ENCODE results near the gene RBM17. TPM values are rescaled to one million over a fixed set of nuclear protein-coding genes. Genes with fewer than 3 reads are reported as not detected.

The RBM17 gene
- total and polyA plus RNA-seq, 2 of the 4 experiments (the other 2 are of a cell fraction), result 24.6 to 56.7 TPM

DNA sequence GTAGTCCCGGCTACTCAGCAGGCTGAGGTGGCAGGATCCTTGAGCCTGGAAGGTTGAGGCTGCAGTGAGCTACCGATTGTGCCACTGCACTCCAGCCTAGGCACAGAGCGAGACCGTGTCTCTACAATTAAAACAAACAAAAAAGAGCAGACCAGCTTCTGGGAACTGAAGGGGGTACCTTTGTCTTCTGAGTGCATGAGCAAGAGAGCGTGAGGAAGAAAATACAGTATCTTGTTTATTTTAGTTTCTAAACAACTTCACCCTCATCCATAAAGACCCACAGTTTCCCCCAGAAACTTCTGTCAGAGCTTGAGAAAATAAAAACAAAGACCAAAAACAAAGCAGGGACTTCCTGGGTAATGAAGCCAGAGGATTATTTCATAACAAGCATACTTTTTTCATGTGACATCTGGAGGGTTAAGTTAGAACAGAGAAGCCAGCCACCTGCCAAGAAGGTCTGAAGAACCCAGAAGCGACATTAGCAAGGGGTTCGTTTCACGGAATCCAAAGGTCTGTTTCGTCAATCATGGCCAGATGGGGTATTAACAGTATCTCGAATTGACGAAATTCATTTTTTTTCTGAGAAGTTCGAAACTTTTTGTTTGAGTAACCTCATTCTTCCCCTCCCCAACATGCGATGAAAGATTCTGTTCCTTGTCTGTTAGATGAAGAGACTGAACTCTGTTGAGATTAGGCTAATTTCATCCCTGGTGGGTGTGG is 16.5 kb upstream of the RBM17 start:
- H3K27ac ChIP-seq (ENCODE audit: insufficient read depth, low read length), result no peak overlapping the region
- H3K4me3 ChIP-seq (ENCODE audit: insufficient read depth, low read depth, low read length), result no peak overlapping the region
- H2BK20ac ChIP-seq (ENCODE audit: low read depth, low read length), result no peak overlapping the region
- no peak overlapping the region for H2BK15ac ChIP-seq (ENCODE audit: low read depth, low read length)
- H3K27me3 ChIP-seq (ENCODE audit: control insufficient read depth, insufficient read depth, low read length), result peaks cover 32% of the 10 kb centered on the region
- no peak overlapping the region for H4K5ac ChIP-seq (ENCODE audit: low read depth, low read length)
- ChIA-PET POLR2A (ENCODE audit: unreplicated experiment) (no interaction called here), CTCF (interaction anchor here (1.0 kb wide), 1 partner anchor 14 kb away, joined by 5 read pairs; no protein-coding TSS in a partner anchor)
- no peak overlapping the region for H2AFZ ChIP-seq (replicated peaks; ENCODE audit: low read length, poor library complexity)
- no peak overlapping the region for H2BK120ac ChIP-seq (ENCODE audit: low read depth, low read length)
- H3K9me3 ChIP-seq (ENCODE audit: control insufficient read depth, insufficient read depth, low read length), result peaks cover 2% of the 10 kb centered on the region; the same call in 1 of the 2 replicates
- BruUV-seq (replicated peaks), result no TSS peak
- ATAC-seq (ENCODE audit: low read depth) (no peak), DNase-seq (no peak)
- no peaks in the 10 kb centered on the region for H4K20me1 ChIP-seq (ENCODE audit: insufficient read depth, low read length)
- H2AK9ac ChIP-seq (replicated peaks; ENCODE audit: low read depth, low read length, poor library complexity), result no peak overlapping the region
- no peaks in the 10 kb centered on the region for H3K79me1 ChIP-seq (ENCODE audit: low read depth in 1 of 2, low read length in 2 of 2)
- no peak overlapping the region for H3K14ac ChIP-seq (replicated peaks; ENCODE audit: low read depth, low read length)
- no peak overlapping the region for H3K4me2 ChIP-seq (ENCODE audit: low read depth, low read length)
- H2BK5ac ChIP-seq (ENCODE audit: low read depth, low read length, poor library complexity, severe bottlenecking), result no peak overlapping the region
- H3K9me1 ChIP-seq (ENCODE audit: insufficient read depth, low read length), result no peaks in the 10 kb centered on the region
- peaks cover 4% of the 10 kb centered on the region for H3K4me1 ChIP-seq (ENCODE audit: control insufficient read depth, insufficient read depth, low read length)
- H3K18ac ChIP-seq (ENCODE audit: low read depth, low read length), result no peak overlapping the region
- in situ Hi-C loops (cut with MboI; ENCODE audit: low sequenced_read_pairs) (no loop called here), dilution Hi-C loops (cut with HindIII; ENCODE audit: low sequenced_read_pairs, unreplicated experiment) (no loop called here), intact Hi-C loops (cut with micrococcal nuclease) (no loop called here)
- no peak overlapping the region for H3K56ac ChIP-seq (ENCODE audit: extremely low read depth, insufficient read depth, low read length)
- no peak overlapping the region for H4K91ac ChIP-seq (ENCODE audit: insufficient read depth, low read depth, low read length)
- H3K36me3 ChIP-seq (ENCODE audit: control insufficient read depth, insufficient read depth, low read length), result no peaks in the 10 kb centered on the region
- WGBS, 2 experiments (ENCODE audit: extremely low coverage in 2 of 2, insufficient read length in 1 of 2), result 87% methylated on average over 4 of the region's 13 CpGs; no CpG with 5 or more reads in 1 of the 2 experiments
- H3K9ac ChIP-seq (ENCODE audit: low read depth, low read length), result no peak overlapping the region
- H3K4ac ChIP-seq (ENCODE audit: low read depth, low read length), result no peak overlapping the region
- H3K23ac ChIP-seq (ENCODE audit: low read depth, low read length), result no peak overlapping the region
- no peak overlapping the region for H4K8ac ChIP-seq (ENCODE audit: low read depth in 2 of 2, low read length in 2 of 2)
- no peak overlapping the region for H2AK5ac ChIP-seq (ENCODE audit: low read depth, low read length)
- TF ChIP-seq RAD21 (IDR thresholded peaks at IDR 0.05; ENCODE audit: low read length) (no peak), FOS (IDR thresholded peaks at IDR 0.05; ENCODE audit: low read depth, low read length) (no peak), MAFK (IDR thresholded peaks at IDR 0.05; ENCODE audit: low read depth, low read length) (no peak), BHLHE40 (IDR thresholded peaks at IDR 0.05; ENCODE audit: low read depth, low read length) (no peak), RCOR1 (IDR thresholded peaks at IDR 0.05; ENCODE audit: insufficient replicate concordance, low read length) (no peak), POLR2A (IDR thresholded peaks at IDR 0.05; ENCODE audit: low read depth, low read length) (no peak)
- TF ChIP-seq, protein P1, sequence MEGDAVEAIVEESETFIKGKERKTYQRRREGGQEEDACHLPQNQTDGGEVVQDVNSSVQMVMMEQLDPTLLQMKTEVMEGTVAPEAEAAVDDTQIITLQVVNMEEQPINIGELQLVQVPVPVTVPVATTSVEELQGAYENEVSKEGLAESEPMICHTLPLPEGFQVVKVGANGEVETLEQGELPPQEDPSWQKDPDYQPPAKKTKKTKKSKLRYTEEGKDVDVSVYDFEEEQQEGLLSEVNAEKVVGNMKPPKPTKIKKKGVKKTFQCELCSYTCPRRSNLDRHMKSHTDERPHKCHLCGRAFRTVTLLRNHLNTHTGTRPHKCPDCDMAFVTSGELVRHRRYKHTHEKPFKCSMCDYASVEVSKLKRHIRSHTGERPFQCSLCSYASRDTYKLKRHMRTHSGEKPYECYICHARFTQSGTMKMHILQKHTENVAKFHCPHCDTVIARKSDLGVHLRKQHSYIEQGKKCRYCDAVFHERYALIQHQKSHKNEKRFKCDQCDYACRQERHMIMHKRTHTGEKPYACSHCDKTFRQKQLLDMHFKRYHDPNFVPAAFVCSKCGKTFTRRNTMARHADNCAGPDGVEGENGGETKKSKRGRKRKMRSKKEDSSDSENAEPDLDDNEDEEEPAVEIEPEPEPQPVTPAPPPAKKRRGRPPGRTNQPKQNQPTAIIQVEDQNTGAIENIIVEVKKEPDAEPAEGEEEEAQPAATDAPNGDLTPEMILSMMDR (conservative IDR thresholded peaks at IDR 0.05; ENCODE audit: low read depth, low read length), result no peak
- TF ChIP-seq, protein P2, sequence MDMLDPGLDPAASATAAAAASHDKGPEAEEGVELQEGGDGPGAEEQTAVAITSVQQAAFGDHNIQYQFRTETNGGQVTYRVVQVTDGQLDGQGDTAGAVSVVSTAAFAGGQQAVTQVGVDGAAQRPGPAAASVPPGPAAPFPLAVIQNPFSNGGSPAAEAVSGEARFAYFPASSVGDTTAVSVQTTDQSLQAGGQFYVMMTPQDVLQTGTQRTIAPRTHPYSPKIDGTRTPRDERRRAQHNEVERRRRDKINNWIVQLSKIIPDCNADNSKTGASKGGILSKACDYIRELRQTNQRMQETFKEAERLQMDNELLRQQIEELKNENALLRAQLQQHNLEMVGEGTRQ (IDR thresholded peaks at IDR 0.05; ENCODE audit: low read depth, low read length), result no peak
- TF ChIP-seq, protein P3, sequence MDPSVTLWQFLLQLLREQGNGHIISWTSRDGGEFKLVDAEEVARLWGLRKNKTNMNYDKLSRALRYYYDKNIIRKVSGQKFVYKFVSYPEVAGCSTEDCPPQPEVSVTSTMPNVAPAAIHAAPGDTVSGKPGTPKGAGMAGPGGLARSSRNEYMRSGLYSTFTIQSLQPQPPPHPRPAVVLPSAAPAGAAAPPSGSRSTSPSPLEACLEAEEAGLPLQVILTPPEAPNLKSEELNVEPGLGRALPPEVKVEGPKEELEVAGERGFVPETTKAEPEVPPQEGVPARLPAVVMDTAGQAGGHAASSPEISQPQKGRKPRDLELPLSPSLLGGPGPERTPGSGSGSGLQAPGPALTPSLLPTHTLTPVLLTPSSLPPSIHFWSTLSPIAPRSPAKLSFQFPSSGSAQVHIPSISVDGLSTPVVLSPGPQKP (IDR thresholded peaks at IDR 0.05; ENCODE audit: borderline replicate concordance, low read depth, low read length), result no peak

All from IMR-90 (cell line).